ENCODE results near the gene PLXDC1. TPM values are rescaled to one million over a fixed set of nuclear protein-coding genes. Genes with fewer than 3 reads are reported as not detected.

Gene PLXDC1
- total and polyA plus RNA-seq, 12 donors: 1.3 to 5.6 (median 3.9) TPM

DNA sequence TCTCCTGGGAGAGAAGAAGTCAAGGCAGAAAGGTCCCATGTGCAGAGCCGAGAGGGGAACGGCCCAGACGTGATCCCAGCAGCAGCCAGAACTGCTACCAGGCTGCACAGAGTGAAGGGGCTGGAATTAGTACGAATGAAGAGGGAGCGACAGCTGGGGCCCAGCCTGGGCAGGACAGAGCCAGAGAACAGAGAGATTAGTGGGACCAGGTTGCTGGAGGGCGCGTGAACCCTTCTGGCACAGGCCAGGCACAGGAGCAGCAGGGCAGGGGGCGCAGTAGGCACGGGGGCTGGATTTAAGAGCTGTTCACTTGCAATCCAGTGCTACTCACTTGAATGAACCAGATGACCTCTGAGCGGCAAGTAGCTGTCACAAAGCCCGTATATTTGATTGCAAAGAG lies 66.9 kb downstream of the PLXDC1 start:
- 83 to 90% (median 86%) methylated on average over 11 of the region's 11 CpGs for WGBS, 4 donors
- Histone ChIP-seq H3K27me3 (no peaks in the 10 kb centered on the region), H3K9me3 (replicated peaks in 1 of 3) (no peaks in the 10 kb centered on the region), H3K27ac (no peak overlapping the region), H3K4me3 (no peak overlapping the region), H3K36me3 (replicated peaks in 1 of 2) (no peaks in the 10 kb centered on the region), H3K4me1 (replicated peaks in 1 of 2) (peaks cover 5 to 15% of the 10 kb centered on the region in 2 donors)
- DNase-seq: no peak
- TF ChIP-seq, protein P1, sequence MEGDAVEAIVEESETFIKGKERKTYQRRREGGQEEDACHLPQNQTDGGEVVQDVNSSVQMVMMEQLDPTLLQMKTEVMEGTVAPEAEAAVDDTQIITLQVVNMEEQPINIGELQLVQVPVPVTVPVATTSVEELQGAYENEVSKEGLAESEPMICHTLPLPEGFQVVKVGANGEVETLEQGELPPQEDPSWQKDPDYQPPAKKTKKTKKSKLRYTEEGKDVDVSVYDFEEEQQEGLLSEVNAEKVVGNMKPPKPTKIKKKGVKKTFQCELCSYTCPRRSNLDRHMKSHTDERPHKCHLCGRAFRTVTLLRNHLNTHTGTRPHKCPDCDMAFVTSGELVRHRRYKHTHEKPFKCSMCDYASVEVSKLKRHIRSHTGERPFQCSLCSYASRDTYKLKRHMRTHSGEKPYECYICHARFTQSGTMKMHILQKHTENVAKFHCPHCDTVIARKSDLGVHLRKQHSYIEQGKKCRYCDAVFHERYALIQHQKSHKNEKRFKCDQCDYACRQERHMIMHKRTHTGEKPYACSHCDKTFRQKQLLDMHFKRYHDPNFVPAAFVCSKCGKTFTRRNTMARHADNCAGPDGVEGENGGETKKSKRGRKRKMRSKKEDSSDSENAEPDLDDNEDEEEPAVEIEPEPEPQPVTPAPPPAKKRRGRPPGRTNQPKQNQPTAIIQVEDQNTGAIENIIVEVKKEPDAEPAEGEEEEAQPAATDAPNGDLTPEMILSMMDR (IDR thresholded peaks at IDR 0.05): no peak
- TF ChIP-seq POLR2A (IDR thresholded peaks at IDR 0.05): no peak
- intact Hi-C loops (cut with DNase I): no loop called here

DNA sequence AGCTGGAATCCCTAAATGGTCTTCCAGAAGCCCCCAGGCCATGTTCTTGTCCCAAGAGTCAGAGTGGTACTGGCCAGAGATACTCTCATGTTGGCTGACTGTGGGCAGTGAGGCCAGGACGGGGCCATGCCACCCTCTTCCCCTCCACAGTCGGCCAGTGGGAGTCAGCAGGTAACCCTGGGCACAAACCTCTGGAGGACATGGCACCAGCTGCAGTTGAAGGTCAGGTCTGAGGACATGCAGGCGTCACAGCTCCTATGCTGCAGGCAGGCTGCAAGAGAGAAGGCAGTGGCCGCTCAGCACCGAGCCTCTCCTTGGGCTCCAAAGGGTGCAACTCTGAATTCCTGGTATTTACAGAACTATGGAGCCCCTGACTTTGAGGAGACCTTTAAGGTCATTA lies 68.2 kb downstream of the PLXDC1 start:
- WGBS, 4 donors: 37 to 58% (median 46%) methylated on average over 2 to 5 of the region's 5 CpGs

DNA sequence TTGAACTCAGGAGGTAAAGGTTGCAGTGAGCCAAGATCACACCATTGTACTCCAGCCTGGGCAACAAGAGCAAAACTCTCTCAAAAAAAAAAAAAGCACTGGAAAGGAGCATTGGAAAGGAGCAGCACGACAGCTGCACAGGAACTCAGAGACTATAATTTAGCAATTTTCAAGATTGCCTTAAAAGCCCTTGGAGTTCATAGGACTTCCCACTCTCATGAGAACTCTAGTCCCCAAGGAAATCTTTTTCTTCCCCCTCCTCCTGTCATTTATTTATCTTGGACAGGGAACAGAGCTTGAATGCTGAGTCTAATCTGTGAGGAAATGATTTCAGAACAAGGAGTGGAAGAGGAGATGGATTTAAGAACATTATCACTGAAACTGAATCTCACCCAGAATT lies 69.0 kb downstream of the PLXDC1 start:
- H3K9me3 ChIP-seq (replicated peaks in 1 of 3): no peaks in the 10 kb centered on the region
- no peaks in the 10 kb centered on the region for H3K27me3 ChIP-seq
- intact Hi-C loops (cut with DNase I): no loop called here
- H3K27ac ChIP-seq: no peak overlapping the region
- peaks cover 5 to 15% of the 10 kb centered on the region in 2 donors for H3K4me1 ChIP-seq (replicated peaks in 1 of 2)
- TF ChIP-seq POLR2A (IDR thresholded peaks at IDR 0.05): no peak
- TF ChIP-seq, protein P1 (IDR thresholded peaks at IDR 0.05): no peak
- H3K36me3 ChIP-seq (replicated peaks in 1 of 2): no peaks in the 10 kb centered on the region
- WGBS, 4 donors: 11 to 80% (median 55%) methylated on average over 1 of the region's 1 CpG
- DNase-seq: no peak
- H3K4me3 ChIP-seq: no peak overlapping the region

More for the DNA sequence above, 68.2 kb downstream of the PLXDC1 start:
- TF ChIP-seq POLR2A (IDR thresholded peaks at IDR 0.05): no peak
- TF ChIP-seq, protein P1 (IDR thresholded peaks at IDR 0.05): no peak
- H3K36me3 ChIP-seq (replicated peaks in 1 of 2): no peaks in the 10 kb centered on the region
- no peaks in the 10 kb centered on the region for H3K27me3 ChIP-seq
- H3K4me3 ChIP-seq: no peak overlapping the region
- peaks cover 5 to 15% of the 10 kb centered on the region in 2 donors for H3K4me1 ChIP-seq (replicated peaks in 1 of 2)
- H3K27ac ChIP-seq: peak overlapping the region in 1 of 5 donors; percentile 56
- intact Hi-C loops (cut with DNase I): no loop called here
- peak in 5 of 7 donors; percentile 27 to 63 (median 47) for DNase-seq
- no peaks in the 10 kb centered on the region for H3K9me3 ChIP-seq (replicated peaks in 1 of 3)

DNA sequence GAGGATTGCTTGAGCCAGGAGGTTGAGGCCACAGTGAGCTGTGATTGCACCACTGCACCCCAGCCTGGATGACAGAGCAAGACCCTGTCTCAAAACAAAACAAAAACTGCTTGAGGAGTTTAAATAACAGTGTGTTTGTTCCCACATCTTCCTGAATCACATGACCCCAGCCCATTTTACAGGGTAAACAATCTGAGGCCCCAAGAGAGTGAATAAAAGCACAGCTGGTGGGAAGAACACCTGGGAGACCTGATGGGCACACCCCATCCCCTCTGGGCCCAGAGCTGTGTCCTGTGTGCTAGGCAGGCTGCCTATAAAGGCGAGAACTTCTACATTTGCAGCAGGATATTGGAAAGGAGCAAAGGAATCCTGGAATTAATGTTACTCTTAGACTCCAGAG lies 69.6 kb downstream of the PLXDC1 start:
- Histone ChIP-seq H3K27me3 (no peaks in the 10 kb centered on the region), H3K4me3 (no peak overlapping the region), H3K36me3 (replicated peaks in 1 of 2) (no peaks in the 10 kb centered on the region), H3K4me1 (replicated peaks in 1 of 2) (peaks cover 5 to 15% of the 10 kb centered on the region in 2 donors), H3K9me3 (replicated peaks in 1 of 3) (no peaks in the 10 kb centered on the region), H3K27ac (peak overlapping the region in 1 of 5 donors; percentile 46)
- no peak for DNase-seq
- WGBS, 4 donors: 67 to 100% (median 82%) methylated on average over 1 of the region's 1 CpG
- TF ChIP-seq, protein P1 (IDR thresholded peaks at IDR 0.05): no peak
- no peak for TF ChIP-seq POLR2A (IDR thresholded peaks at IDR 0.05)
- intact Hi-C loops (cut with DNase I): no loop called here

Measured in adrenal gland (tissue), 12 donors.